ENCODE data around the gene XG.
"Not testable (repeated sequence)": the region's sequence is repeated elsewhere in the genome, so short reads cannot be mapped to it uniquely, and the experiment has no call there.

Gene XG, protein sequence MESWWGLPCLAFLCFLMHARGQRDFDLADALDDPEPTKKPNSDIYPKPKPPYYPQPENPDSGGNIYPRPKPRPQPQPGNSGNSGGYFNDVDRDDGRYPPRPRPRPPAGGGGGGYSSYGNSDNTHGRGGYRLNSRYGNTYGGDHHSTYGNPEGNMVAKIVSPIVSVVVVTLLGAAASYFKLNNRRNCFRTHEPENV

DNA sequence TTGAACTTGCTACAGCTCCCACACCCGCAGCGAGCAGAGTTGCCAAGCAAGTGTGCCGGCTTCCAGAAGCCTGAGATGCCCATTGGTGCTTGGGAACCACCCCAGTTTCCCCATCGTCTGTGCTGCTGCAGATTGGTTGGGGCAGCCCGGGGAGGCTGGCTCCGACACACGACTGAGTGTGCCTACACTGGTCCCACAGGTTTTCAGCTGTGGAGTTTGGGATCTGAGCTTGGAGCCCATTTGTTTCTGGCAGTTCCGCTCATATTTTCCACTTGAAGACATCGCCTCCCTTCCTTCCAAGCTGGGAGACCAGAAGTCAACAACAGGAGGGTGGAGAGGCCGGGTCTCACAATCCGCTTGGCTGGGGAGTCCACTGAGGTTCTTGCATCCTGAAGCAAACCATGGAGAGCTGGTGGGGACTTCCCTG is at the start of gene XG:
XG (plus strand) TSS at position 167 of the 427 bp plus-strand sequence; CDS start at position 402, 235 bp downstream.
- H3K9me3 ChIP-seq (ENCODE audit: low read length); H3K36me3 ChIP-seq (ENCODE audit: insufficient read depth, low read length); H3K27ac ChIP-seq (ENCODE audit: low read depth, low read length); H3K9ac ChIP-seq (ENCODE audit: low read length); H3K4me1 ChIP-seq (ENCODE audit: insufficient read depth, low read length); H3K4me3 ChIP-seq (ENCODE audit: low read depth in 1 of 2, low read length in 2 of 2); H3K27me3 ChIP-seq (ENCODE audit: control insufficient read depth in 1 of 2, insufficient read depth in 2 of 2, low read length in 2 of 2): not testable (repeated sequence)

DNA sequence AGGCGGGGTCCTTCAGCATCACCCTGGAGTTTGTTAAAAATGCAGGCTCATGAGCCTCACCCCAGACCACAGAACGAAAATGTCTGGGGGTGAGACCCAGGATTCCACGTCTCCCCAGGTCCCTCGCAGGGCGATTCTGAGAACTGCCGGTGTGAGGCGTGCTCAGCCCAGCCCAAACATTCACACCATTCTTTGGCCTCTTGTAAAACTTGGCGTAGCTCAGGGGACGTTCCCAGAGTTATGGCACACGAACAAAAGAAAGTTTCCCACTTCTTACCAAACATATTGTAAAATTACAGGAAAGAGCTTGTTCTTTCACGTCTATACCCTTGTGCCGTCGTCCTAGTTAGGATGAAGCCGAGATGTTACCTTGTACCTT is 47.9 kb upstream of the XG start:
- Histone ChIP-seq H3K27ac (ENCODE audit: low read depth, low read length) (peak overlapping the region; percentile 41), H3K4me1 (ENCODE audit: insufficient read depth, low read length) (peaks cover 56% of the 10 kb centered on the region)

GRCh38 chrX:2705046-2705832 is 46.6 kb upstream of the XG start:
- Histone ChIP-seq H3K4me3 (ENCODE audit: low read depth in 1 of 2, low read length in 2 of 2) (no peak overlapping the region), H3K36me3 (ENCODE audit: insufficient read depth, low read length) (no peaks in the 10 kb centered on the region), H3K4me1 (ENCODE audit: insufficient read depth, low read length) (peaks cover 65% of the 10 kb centered on the region), H3K9ac (ENCODE audit: low read length) (no peak overlapping the region), H3K27me3 (ENCODE audit: control insufficient read depth in 1 of 2, insufficient read depth in 2 of 2, low read length in 2 of 2) (no peaks in the 10 kb centered on the region), H3K27ac (ENCODE audit: low read depth, low read length) (peak overlapping the region; percentile 48), H3K9me3 (ENCODE audit: low read length) (no peaks in the 10 kb centered on the region)

More for the DNA sequence above, 47.9 kb upstream of the XG start:
- Histone ChIP-seq H3K9ac (ENCODE audit: low read length) (no peak overlapping the region), H3K27me3 (ENCODE audit: control insufficient read depth in 1 of 2, insufficient read depth in 2 of 2, low read length in 2 of 2) (no peaks in the 10 kb centered on the region), H3K36me3 (ENCODE audit: insufficient read depth, low read length) (no peaks in the 10 kb centered on the region), H3K4me3 (ENCODE audit: low read depth in 1 of 2, low read length in 2 of 2) (peak overlapping the region in 1 of 2 donors; percentile 7), H3K9me3 (ENCODE audit: low read length) (no peaks in the 10 kb centered on the region)

GRCh38 chrX:2707334-2707760 is 44.5 kb upstream of the XG start:
- H3K27me3 ChIP-seq (ENCODE audit: control insufficient read depth in 1 of 2, insufficient read depth in 2 of 2, low read length in 2 of 2), result no peaks in the 10 kb centered on the region
- H3K36me3 ChIP-seq (ENCODE audit: insufficient read depth, low read length), result no peaks in the 10 kb centered on the region
- H3K27ac ChIP-seq (ENCODE audit: low read depth, low read length), result no peak overlapping the region
- no peak overlapping the region for H3K9ac ChIP-seq (ENCODE audit: low read length)
- H3K4me1 ChIP-seq (ENCODE audit: insufficient read depth, low read length), result peaks cover 63% of the 10 kb centered on the region
- H3K4me3 ChIP-seq (ENCODE audit: low read depth in 1 of 2, low read length in 2 of 2), result no peak overlapping the region
- no peaks in the 10 kb centered on the region for H3K9me3 ChIP-seq (ENCODE audit: low read length)

DNA sequence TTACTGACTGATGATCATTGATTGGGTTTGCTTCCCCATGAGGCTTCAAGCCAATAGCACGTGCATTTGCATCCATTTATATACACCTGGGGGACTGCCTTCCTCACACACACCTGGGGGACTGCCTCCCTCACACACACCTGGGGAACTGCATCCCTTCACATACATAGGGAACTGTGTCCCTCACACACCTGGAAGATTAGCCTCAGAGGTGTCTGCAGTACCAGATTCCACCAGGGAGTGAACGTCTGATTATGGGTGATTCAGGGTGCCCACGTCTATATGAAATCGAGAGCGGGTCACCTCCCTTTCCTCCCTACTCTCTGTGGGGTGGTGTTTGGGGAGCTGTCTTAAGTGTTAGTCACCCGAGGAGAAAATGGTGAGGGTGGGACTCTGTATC is 43.8 kb upstream of the XG start:
- Histone ChIP-seq H3K27ac (ENCODE audit: low read depth, low read length) (no peak overlapping the region), H3K4me1 (ENCODE audit: insufficient read depth, low read length) (peaks cover 63% of the 10 kb centered on the region)

GRCh38 chrX:2708592-2709188 is 43.1 kb upstream of the XG start:
- Histone ChIP-seq H3K27ac (ENCODE audit: low read depth, low read length) (no peak overlapping the region), H3K27me3 (ENCODE audit: control insufficient read depth in 1 of 2, insufficient read depth in 2 of 2, low read length in 2 of 2) (no peaks in the 10 kb centered on the region), H3K4me3 (ENCODE audit: low read depth in 1 of 2, low read length in 2 of 2) (no peak overlapping the region), H3K9ac (ENCODE audit: low read length) (no peak overlapping the region), H3K9me3 (ENCODE audit: low read length) (no peaks in the 10 kb centered on the region), H3K4me1 (ENCODE audit: insufficient read depth, low read length) (peaks cover 58% of the 10 kb centered on the region), H3K36me3 (ENCODE audit: insufficient read depth, low read length) (no peaks in the 10 kb centered on the region)

More for the DNA sequence above, 43.8 kb upstream of the XG start:
- Histone ChIP-seq H3K4me3 (ENCODE audit: low read depth in 1 of 2, low read length in 2 of 2) (no peak overlapping the region), H3K9me3 (ENCODE audit: low read length) (no peaks in the 10 kb centered on the region), H3K36me3 (ENCODE audit: insufficient read depth, low read length) (no peaks in the 10 kb centered on the region), H3K9ac (ENCODE audit: low read length) (no peak overlapping the region), H3K27me3 (ENCODE audit: control insufficient read depth in 1 of 2, insufficient read depth in 2 of 2, low read length in 2 of 2) (no peaks in the 10 kb centered on the region)

GRCh38 chrX:2709556-2709955 is 42.3 kb upstream of the XG start:
- Histone ChIP-seq H3K9me3 (ENCODE audit: low read length) (no peaks in the 10 kb centered on the region), H3K4me3 (ENCODE audit: low read depth in 1 of 2, low read length in 2 of 2) (peak overlapping the region in 1 of 2 donors; percentile 26), H3K36me3 (ENCODE audit: insufficient read depth, low read length) (peaks cover 3% of the 10 kb centered on the region), H3K27me3 (ENCODE audit: control insufficient read depth in 1 of 2, insufficient read depth in 2 of 2, low read length in 2 of 2) (no peaks in the 10 kb centered on the region), H3K4me1 (ENCODE audit: insufficient read depth, low read length) (peaks cover 49% of the 10 kb centered on the region), H3K9ac (ENCODE audit: low read length) (no peak overlapping the region), H3K27ac (ENCODE audit: low read depth, low read length) (peak overlapping the region; percentile 19)

DNA sequence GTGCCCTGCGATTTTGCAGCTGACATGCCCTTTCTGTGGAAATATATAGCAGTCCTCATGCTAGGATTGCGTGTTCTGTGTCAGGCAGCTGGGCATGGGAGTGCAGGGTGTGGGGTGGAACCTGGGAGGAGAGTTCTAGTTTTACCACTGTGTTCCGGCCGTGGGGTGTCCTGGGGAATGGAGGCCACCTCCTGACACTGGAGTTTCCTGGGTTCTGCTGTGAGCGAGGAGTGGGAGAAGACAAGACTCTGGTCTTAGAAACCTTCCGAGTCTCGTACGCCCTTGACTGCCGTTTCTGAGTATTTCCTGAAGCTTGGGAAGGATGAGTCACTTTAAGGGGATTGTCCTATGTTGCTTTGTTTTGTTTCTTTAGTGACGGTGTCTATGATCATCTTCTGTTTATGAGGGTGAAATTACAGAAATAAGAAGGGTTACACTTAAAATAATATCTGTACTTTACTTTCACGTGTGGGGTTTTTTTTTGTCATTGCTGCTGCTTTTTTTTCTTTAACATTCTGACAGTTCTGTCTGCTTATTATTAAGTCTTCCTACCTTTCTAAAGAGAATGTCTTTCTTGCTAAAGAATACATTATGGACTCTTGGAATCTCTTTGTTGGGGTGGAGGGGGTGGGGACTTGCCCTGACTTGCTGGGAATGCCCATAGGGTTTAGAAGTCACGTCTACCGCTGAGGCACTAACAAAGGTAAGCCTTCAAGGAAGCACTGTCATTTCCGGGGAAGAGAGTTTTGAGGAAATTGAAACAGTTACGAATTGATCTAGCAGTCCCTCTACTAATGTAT is 41.6 kb upstream of the XG start:
- Histone ChIP-seq H3K27ac (ENCODE audit: low read depth, low read length) (peak overlapping the region; percentile 55), H3K4me1 (ENCODE audit: insufficient read depth, low read length) (peaks cover 43% of the 10 kb centered on the region), H3K36me3 (ENCODE audit: insufficient read depth, low read length) (peaks cover 9% of the 10 kb centered on the region), H3K9me3 (ENCODE audit: low read length) (no peaks in the 10 kb centered on the region), H3K4me3 (ENCODE audit: low read depth in 1 of 2, low read length in 2 of 2) (peak overlapping the region in 1 of 2 donors; percentile 26), H3K9ac (ENCODE audit: low read length) (no peak overlapping the region), H3K27me3 (ENCODE audit: control insufficient read depth in 1 of 2, insufficient read depth in 2 of 2, low read length in 2 of 2) (no peaks in the 10 kb centered on the region)

DNA sequence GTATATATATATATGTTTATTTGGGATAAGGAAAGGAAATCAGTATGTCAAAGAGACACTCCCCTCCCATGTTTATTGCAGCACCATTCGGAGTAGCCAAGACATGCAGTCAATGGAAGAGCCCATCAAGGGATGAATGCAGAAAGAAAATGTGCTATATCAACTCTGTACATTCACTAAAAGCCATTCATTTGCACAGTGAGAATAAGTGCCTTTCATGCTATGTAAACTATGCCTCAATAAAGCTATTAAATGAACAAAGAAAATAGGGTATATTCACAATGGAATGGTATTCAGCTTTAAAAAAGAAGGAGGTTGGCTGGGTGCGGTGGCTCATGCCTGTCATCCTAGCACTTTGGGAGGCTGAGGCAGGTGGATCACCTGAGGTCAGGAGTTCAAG is 40.4 kb upstream of the XG start:
- Histone ChIP-seq H3K36me3 (ENCODE audit: insufficient read depth, low read length) (peaks cover 11% of the 10 kb centered on the region), H3K4me3 (ENCODE audit: low read depth in 1 of 2, low read length in 2 of 2) (no peak overlapping the region), H3K27me3 (ENCODE audit: control insufficient read depth in 1 of 2, insufficient read depth in 2 of 2, low read length in 2 of 2) (no peaks in the 10 kb centered on the region), H3K9ac (ENCODE audit: low read length) (no peak overlapping the region), H3K4me1 (ENCODE audit: insufficient read depth, low read length) (peaks cover 38% of the 10 kb centered on the region), H3K9me3 (ENCODE audit: low read length) (no peaks in the 10 kb centered on the region), H3K27ac (ENCODE audit: low read depth, low read length) (no peak overlapping the region)

- H3K9me3 ChIP-seq (ENCODE audit: low read length), result no peaks in the 10 kb centered on the region
- H3K4me3 ChIP-seq (ENCODE audit: low read depth in 1 of 2, low read length in 2 of 2), result no peak overlapping the region
- no peak overlapping the region for H3K9ac ChIP-seq (ENCODE audit: low read length)
- H3K4me1 ChIP-seq (ENCODE audit: insufficient read depth, low read length), result peaks cover 33% of the 10 kb centered on the region
- no peak overlapping the region for H3K27ac ChIP-seq (ENCODE audit: low read depth, low read length)
- no peaks in the 10 kb centered on the region for H3K27me3 ChIP-seq (ENCODE audit: control insufficient read depth in 1 of 2, insufficient read depth in 2 of 2, low read length in 2 of 2)
- H3K36me3 ChIP-seq (ENCODE audit: insufficient read depth, low read length), result peaks cover 11% of the 10 kb centered on the region
These were observed 39.4 kb upstream of the XG start for GRCh38 chrX:2712428-2712827.

Data from muscle layer of colon (tissue), 2 donors.